CD1c-positive myeloid dendritic cell (primary cell): ENCODE results near the gene UNKL.

Experiments
- DNase-seq: peaks from one replicate; pipeline ENCODE4 v3.0.0-alpha.2; 2016; ENCODE audit errors: extremely low spot score

The UNKL gene

GRCh38 chr16:1431497-1432270, 17.2 kb upstream of the UNKL start:
- DNase-seq: no peak

DNA sequence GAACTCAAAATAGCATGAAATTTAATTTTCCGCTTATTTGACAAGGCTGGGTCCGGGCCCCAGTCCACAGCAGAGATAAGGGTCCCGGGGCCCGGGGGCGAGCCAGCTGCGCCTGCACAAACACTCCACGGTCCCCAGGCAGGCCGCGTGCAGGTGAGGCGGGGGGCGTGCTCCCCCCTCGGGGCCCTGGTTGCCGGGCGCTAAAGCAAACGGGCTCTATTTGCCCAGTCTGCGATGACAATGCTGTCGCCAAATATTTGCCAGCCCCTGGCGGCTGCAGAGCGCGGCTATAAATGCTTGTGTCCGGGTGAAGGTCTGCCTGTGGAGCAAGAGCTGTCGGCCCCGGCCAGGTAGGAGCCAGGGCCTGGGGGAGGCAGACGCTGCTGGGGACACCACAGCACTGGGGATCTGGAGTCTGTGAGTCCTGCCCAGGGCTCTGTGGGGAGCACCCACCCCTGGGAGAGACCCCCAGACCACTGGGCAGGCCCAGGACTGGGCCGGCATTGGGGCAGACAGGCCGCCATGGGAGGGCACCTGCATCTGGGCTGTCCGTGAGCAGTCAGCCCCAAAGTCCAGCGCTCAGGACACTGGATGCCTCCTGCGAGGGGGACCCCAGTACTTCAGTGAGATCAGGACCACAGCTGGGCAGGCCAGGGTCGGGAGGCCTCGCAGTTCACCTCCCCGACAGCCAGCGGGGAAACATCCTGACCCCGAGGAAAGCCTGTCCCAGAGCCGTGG, 16.4 kb upstream of the UNKL start, which contains the start of gene PERCC1:
TSS of gene PERCC1 (plus strand) at position 320 of the 738 bp plus-strand sequence. CDS start 1,516 bp downstream, outside the sequence.
- DNase-seq: no peak

GRCh38 chr16:1430214-1430758, 15.8 kb upstream of the UNKL start:
- DNase-seq: no peak

GRCh38 chr16:1429631-1430030, 15.1 kb upstream of the UNKL start:
- DNase-seq: no peak

DNA sequence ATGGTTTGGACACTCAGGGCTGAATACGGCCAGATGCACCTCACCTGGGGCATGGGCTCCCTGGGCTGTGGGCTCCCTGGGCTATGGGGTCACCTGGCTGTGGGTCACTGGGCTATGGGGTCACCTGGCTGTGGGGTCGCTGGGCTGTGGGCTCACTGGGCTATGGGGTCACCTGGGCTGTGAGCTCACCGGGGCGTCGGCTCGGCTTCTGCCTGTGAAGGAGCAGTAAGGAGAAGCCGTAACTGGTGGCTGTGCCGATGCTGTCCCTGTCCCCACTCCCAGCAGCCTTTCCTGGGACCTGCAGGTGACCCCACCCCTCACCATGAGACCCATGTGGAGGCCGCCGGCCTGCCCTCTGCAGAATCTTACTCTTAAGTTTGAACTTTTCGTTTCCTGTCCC, 14.5 kb upstream of the UNKL start:
- DNase-seq: no peak

GRCh38 chr16:1428511-1428910, 14.0 kb upstream of the UNKL start:
- peak; percentile 54 for DNase-seq

GRCh38 chr16:1427473-1428461, 13.3 kb upstream of the UNKL start:
- DNase-seq: no peak

DNA sequence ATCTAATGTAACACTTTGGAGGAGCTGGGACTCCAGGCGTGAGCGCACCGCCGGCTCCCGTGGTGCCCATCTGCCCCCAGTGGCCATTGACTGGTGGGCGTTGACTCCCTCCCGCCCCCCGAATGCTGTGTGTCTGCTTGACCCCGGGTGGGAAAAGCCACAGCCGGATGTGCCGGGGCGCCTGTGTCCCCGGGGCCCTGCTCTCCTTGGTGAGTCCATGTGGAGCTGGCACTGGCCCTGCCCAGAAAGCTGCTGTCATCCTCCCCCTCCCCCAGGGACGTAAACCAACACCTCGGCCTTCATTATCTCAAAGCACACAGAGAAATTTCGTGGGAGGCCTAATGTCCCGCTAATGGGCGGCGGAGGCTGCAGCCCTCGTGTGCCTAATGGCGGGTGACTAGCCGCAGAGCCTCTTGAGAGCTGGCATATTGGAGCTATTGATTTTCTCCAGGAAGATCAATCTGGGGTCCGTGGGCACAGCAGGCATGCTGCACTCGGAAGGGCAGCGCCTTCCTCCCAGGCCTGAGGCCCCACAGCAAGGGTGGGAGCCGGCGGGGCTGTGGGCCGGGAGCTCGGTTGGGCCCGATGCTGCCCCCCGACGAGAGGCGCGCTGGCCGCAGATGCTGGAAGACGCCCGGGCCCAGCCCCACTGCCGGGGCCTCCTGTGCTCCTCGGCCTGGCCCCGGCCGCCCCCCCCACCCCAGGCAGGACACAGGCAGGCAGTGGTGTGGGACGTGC, 12.4 kb upstream of the UNKL start:
- no peak for DNase-seq

DNA sequence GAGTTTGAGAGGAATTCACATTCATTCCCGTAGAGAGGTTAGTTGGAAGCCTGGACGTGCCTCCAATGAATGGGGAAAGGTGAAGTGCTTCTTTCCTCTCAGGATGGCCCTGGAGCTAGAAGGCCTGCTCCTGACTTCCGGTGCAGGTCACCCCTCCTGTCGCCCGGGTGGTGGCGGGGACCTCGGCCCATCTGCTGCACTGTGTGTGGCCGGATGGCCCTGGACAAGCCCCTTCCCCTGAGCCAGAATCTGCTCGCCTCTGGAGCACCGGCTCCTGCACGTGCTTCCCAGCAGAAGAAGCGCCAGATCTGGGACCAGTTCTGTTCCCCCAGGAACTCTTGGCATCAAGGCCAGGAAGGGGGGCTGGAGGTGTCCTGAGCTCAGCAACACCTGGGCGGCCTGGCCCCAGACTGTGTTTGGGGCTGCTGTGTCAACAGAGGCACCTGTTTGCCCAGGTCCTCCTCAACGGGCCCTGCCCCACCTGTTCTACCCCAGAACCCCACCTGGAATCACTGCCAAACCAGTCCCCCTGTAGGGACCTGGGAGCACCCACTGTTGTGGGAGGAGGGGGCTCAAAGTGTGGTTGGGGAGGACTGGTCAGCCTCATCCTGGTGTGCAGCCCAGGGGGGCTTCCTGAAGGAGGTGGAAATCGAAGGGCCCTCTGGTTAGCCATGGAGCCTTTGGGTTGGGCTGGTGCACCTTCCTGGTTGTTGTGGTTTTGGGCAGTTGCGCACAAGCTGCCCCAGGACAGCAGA, 11.3 kb upstream of the UNKL start:
- no peak for DNase-seq

DNA sequence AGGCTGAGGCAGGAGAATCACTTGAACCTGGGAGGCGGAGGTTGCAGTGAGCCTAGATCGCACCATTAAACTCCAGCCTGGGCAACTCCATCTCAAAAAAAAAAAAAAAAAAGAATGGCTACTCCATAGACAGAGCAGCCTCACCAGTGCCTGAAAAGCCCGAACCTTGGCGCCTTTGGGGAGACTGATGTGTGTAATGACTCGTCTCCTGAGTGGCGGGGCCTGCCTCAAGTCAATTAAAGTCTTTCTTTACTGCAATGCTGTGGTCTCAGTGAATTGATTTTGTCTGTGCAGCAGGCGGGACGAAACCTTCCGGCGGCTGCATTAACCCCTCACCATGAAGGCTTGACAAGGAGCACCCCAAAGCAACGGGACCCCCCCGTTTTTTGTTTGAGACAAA, 9.5 kb upstream of the UNKL start:
- DNase-seq: no peak

GRCh38 chr16:1422076-1422475, 7.6 kb upstream of the UNKL start:
- DNase-seq: no peak

- peak; percentile 3 for DNase-seq
Measured at GRCh38 chr16:1420111-1420539, 5.6 kb upstream of the UNKL start.

DNA sequence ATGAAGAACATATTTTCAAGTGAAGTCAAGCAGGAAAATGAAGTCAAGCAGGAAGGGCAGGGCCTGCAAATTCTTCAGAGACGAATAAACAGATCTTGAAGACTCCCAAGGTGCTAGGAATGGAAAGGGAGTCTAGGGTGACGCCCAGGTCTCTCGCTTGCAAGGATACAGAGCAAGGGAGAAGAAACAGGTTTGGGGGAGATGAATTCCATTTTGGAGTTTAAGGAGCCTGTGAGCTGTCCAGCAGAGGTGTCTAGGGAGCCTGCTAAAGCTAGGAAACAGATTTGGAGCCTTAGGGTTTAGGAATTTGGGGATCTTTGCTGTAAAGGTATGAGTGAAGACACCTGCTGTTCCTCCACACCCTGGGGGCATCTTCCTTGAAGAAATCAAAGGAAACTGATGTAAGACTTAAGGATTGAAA, 2.0 kb upstream of the UNKL start:
- no peak for DNase-seq

DNA sequence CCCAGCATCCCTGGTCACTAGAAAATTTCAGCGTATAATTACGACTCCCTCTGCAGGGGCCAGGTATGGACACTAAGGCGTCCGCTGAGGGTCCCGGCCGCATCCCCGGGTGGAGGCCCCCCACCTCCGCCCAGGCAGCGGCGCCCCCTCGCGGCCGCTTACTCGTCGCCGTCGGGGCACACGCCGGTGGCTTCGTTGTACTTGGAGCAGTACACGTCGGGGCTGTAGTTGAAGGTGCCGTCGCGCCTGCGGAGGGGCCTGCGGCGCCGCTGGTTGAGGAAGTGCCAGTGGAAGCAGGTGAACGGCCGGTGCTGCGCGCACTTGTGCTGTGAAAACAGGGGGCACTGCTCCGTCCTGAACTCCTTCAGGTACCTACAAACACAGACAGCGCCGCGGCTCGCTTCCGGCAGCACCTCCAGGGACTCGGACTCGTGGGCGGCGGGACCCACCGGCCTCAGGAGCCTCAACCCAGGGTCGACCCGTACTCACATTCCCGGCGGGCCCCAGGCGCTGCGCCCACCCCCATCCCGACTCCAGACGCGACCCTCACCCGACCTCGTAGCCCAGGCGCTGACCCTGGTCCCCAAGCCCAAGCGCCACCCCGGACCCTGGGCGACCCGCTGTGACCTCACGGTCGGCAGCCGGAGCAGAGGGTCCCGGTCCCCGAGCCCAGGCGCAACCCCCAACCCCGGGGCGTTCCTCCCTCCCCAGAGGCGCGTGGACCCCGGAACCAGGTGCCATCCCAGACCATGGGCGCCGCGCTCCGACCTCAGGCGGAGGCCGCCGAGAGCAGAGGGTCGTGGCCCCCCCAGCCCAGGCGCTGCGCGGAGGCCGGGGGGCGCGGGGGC, 596 bp downstream of the UNKL start:
- peak; percentile 53 for DNase-seq

GRCh38 chr16:1412847-1413246, 1.7 kb downstream of the UNKL start:
- no peak for DNase-seq

DNA sequence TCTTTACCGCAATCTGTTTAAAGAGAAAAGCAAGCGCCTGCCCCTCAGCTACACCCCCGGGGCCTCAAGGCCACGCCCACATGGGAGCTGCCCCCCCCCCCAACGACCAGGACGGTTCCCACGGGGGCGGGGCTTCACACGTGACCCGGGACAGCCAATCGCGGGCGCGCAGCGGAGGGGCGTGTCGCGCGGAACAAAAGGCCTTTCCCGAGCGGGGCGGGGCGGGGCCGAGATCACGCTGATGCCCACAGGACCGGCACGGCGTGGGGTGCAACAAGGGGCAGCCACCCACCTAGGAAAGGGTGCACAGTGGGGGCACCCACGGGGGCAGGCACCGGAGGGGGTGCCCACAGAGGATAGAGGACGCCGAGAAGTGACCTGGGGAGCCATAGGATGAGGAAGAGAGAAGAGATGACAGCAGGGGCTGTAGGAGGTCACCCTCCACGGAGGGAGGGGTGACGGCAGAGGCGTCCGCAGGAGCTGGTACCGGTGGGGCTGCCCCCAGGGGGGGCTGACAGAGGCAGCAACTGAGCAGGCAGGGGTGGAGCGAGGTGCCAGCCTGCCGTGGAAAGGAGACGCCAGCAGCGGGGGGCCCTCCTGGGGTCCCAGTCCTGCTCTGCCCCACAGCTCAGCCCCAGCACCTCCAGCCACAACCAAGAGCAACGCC, 6.2 kb downstream of the UNKL start:
- peak; percentile 93 for DNase-seq

- DNase-seq: no peak
Measured at GRCh38 chr16:1407753-1408152, 6.8 kb downstream of the UNKL start.

- no peak for DNase-seq
Measured at GRCh38 chr16:1403733-1404132, 10.8 kb downstream of the UNKL start.

- DNase-seq: no peak
Measured at GRCh38 chr16:1403036-1403435, 11.5 kb downstream of the UNKL start.
